CD4-positive, alpha-beta memory T cell (primary cell): ENCODE measurements around the gene FAM200C. TPM values are rescaled to one million over a fixed set of nuclear protein-coding genes. Genes with fewer than 3 reads are reported as not detected.
A peak's percentile ranks its signal among the peaks of the same experiment; 100 is the strongest.

Source experiments
- CTCF ChIA-PET: fragments of 350-600 bp; sonication (Branson Sonifier 250); formaldehyde crosslinking; loops from one replicate; lab custom pipeline; 2021; ENCODE audit warnings: inconsistent platforms; ENCODE audit not compliant: partially characterized antibody; lab: Charles Lee
- POLR2A ChIA-PET: fragments of 350-600 bp; sonication (Branson Sonifier 250); formaldehyde crosslinking; loops from one replicate; lab custom pipeline; 2021; ENCODE audit not compliant: partially characterized antibody; lab: Charles Lee
- DNase-seq, 5 donors: peaks; one replicate each; pipeline versions ENCODE4 v3.0.0 to v3.0.0-alpha.2; 2020 to 2022; ENCODE audit warnings: mixed read lengths in 1 of 5
- H3K27ac ChIP-seq: one replicate; pipeline ENCODE4 v1.7.0; 2013; ENCODE audit warnings: low read depth, low read length
- H3K27me3 ChIP-seq: 2 replicates; pipeline ENCODE4 v1.7.0; 2013; ENCODE audit warnings: mild to moderate bottlenecking, low read length, moderate library complexity; ENCODE audit not compliant: insufficient read depth
- H3K36me3 ChIP-seq: 2 replicates; pipeline ENCODE4 v1.7.0; 2013; ENCODE audit warnings: mild to moderate bottlenecking, low read length, moderate library complexity; ENCODE audit not compliant: insufficient read depth
- H3K4me1 ChIP-seq: 2 replicates; pipeline ENCODE4 v1.7.0; 2013; ENCODE audit warnings: mild to moderate bottlenecking, low read length, moderate library complexity; ENCODE audit not compliant: insufficient read depth
- H3K4me3 ChIP-seq, 2 donors: one replicate each; pipeline ENCODE4 v1.7.0; 2013; ENCODE audit warnings: low read length in 2 of 2, mild to moderate bottlenecking in 1 of 2
- H3K9me3 ChIP-seq, 2 donors: one replicate each; pipeline ENCODE4 v1.7.0; 2013; ENCODE audit warnings: low read length in 2 of 2, control low read depth in 1 of 2; ENCODE audit not compliant: control insufficient read depth in 1 of 2
- H3K27ac Mint-ChIP-seq, 7 donors: one replicate each; pipeline ENCODE4 v1.8.0; 2020 to 2021; ENCODE audit warnings: mixed read lengths in 7 of 7, mild to moderate bottlenecking in 6 of 7, inconsistent platforms in 3 of 7, moderate library complexity in 3 of 7
- H3K27me3 Mint-ChIP-seq, 2 donors: one replicate each; pipeline ENCODE4 v1.8.0; 2020 to 2021; ENCODE audit warnings: mixed read lengths in 2 of 2
- H3K36me3 Mint-ChIP-seq, 2 donors: one replicate each; pipeline ENCODE4 v1.8.0; 2020 to 2021; ENCODE audit warnings: mixed read lengths in 2 of 2, inconsistent platforms in 1 of 2, mild to moderate bottlenecking in 1 of 2
- H3K4me1 Mint-ChIP-seq, 4 donors: one replicate each; pipeline ENCODE4 v1.8.0; 2020 to 2021; ENCODE audit warnings: mixed read lengths in 4 of 4, mild to moderate bottlenecking in 1 of 4
- H3K4me3 Mint-ChIP-seq, 8 donors: one replicate each; pipeline ENCODE4 v1.8.0; 2020 to 2021; ENCODE audit warnings: mixed read lengths in 8 of 8, mild to moderate bottlenecking in 7 of 8, moderate library complexity in 6 of 8, inconsistent platforms in 3 of 8
- H3K9me3 Mint-ChIP-seq, 8 donors: one replicate each; pipeline ENCODE4 v1.8.0; 2020 to 2021; ENCODE audit warnings: mixed read lengths in 8 of 8, mild to moderate bottlenecking in 5 of 8, inconsistent platforms in 3 of 8, moderate library complexity in 1 of 8
- intact Hi-C: fragments of 100-400 bp; cut with micrococcal nuclease; formaldehyde crosslinking; loops from one replicate; pipeline ENCODE4 v1.15.1; 2023
- polyA plus RNA-seq, 2 donors: library from polyadenylated mRNA; unstranded; fragments of 300-500 nt; fragmentation: Illumina TruSeq; gene quantifications; one replicate each; pipeline ENCODE4 v1.2.3, GENCODE V29; 2021
- total RNA-seq, 2 experiments: library from RNA; stranded (reverse); gene quantifications; one replicate each; pipeline ENCODE4 v1.2.3, GENCODE V29; 2021

FAM200C gene
- total RNA-seq, result 1 to 10 TPM in 1 of 2 experiments, under 1 TPM in 1; 0.84 to 1.1 TPM
- under 1 TPM; 0.08 to 0.14 TPM for polyA plus RNA-seq

GRCh38 chr5:160399402-160400353 is at the start of gene FAM200C:
FAM200C (minus strand) TSS chr5:160400054; CDS start chr5:160395490, 4,564 bp downstream.
- CTCF ChIA-PET, result interaction anchor here (1.0 to 1.3 kb wide), 2 partner anchors 9 to 378 kb away, joined by 3 to 7 read pairs; no protein-coding TSS in a partner anchor
- peak within 1 kb of the TSS; percentile 54 for H3K27ac ChIP-seq
- DNase-seq, result peak; percentile 58 to 65 (median 63)
- peak within 1 kb of the TSS; percentile 67 to 71 for H3K4me3 ChIP-seq
- Mint-ChIP-seq H3K4me1 (peaks cover 12 to 19% (median 17%) of the 10 kb centered on the region in 4 donors), H3K27me3 (no peaks in the 10 kb centered on the region), H3K27ac (peak within 1 kb of the TSS; percentile 65 to 95 (median 83)), H3K9me3 (no peaks in the 10 kb centered on the region), H3K36me3 (peaks cover 18 to 30% of the 10 kb centered on the region in 2 donors), H3K4me3 (peak within 1 kb of the TSS; percentile 90 to 97 (median 93))
- no peaks in the 10 kb centered on the region for H3K9me3 ChIP-seq
- H3K27me3 ChIP-seq, result no peaks in the 10 kb centered on the region
- H3K36me3 ChIP-seq, result peaks cover 23% of the 10 kb centered on the region
- H3K4me1 ChIP-seq, result peaks cover 11% of the 10 kb centered on the region
- POLR2A ChIA-PET, result interaction anchor here (1.1 to 1.4 kb wide), 2 partner anchors 20 to 24 kb away, joined by 4 read pairs; partner anchors contain the start of gene SLU7
- intact Hi-C loops, result loop anchor here (2.0 kb wide), 1 partner anchor 19 kb away; the partner anchor contains the start of gene SLU7

- no peak for DNase-seq
- Histone ChIP-seq H3K4me1 (no peaks in the 10 kb centered on the region), H3K9me3 (no peaks in the 10 kb centered on the region), H3K36me3 (no peaks in the 10 kb centered on the region), H3K27ac (no peak overlapping the region), H3K27me3 (no peaks in the 10 kb centered on the region), H3K4me3 (no peak overlapping the region)
- no peaks in the 10 kb centered on the region for H3K9me3 Mint-ChIP-seq
- H3K27me3 Mint-ChIP-seq, result no peaks in the 10 kb centered on the region
- no peak overlapping the region for H3K27ac Mint-ChIP-seq
- intact Hi-C loops, result no loop called here
- H3K4me1 Mint-ChIP-seq, result peaks cover 0 to 6% (median 3%) of the 10 kb centered on the region in 4 donors
- ChIA-PET POLR2A (no interaction called here), CTCF (interaction anchor here (3.7 kb wide), 1 partner anchor 10 kb away, joined by 23 read pairs; no protein-coding TSS in a partner anchor)
- no peaks in the 10 kb centered on the region for H3K36me3 Mint-ChIP-seq
- H3K4me3 Mint-ChIP-seq, result no peak overlapping the region
These were observed 49.6 kb upstream of the FAM200C start for GRCh38 chr5:160449458-160449857.

- Histone ChIP-seq H3K4me1 (no peaks in the 10 kb centered on the region), H3K4me3 (no peak overlapping the region), H3K36me3 (no peaks in the 10 kb centered on the region), H3K27me3 (no peaks in the 10 kb centered on the region), H3K27ac (no peak overlapping the region), H3K9me3 (no peaks in the 10 kb centered on the region)
- intact Hi-C loops, result no loop called here
- DNase-seq, result no peak
- no peaks in the 10 kb centered on the region for H3K27me3 Mint-ChIP-seq
- no peak overlapping the region for H3K27ac Mint-ChIP-seq
- ChIA-PET CTCF (interaction anchor here (3.7 kb wide), 1 partner anchor 10 kb away, joined by 23 read pairs; no protein-coding TSS in a partner anchor), POLR2A (no interaction called here)
- H3K4me1 Mint-ChIP-seq, result peaks cover 0 to 6% (median 3%) of the 10 kb centered on the region in 4 donors
- no peaks in the 10 kb centered on the region for H3K36me3 Mint-ChIP-seq
- no peak overlapping the region for H3K4me3 Mint-ChIP-seq
- H3K9me3 Mint-ChIP-seq, result peaks cover 0 to 1% (median 0%) of the 10 kb centered on the region in 8 donors
These were observed 49.0 kb upstream of the FAM200C start for GRCh38 chr5:160448886-160449285.

- no peak overlapping the region for H3K27ac ChIP-seq
- Mint-ChIP-seq H3K36me3 (no peaks in the 10 kb centered on the region), H3K9me3 (peaks cover 0 to 2% (median 0%) of the 10 kb centered on the region in 8 donors), H3K4me3 (no peak overlapping the region), H3K27ac (no peak overlapping the region), H3K27me3 (no peaks in the 10 kb centered on the region), H3K4me1 (peaks cover 5 to 14% (median 8%) of the 10 kb centered on the region in 4 donors)
- no peaks in the 10 kb centered on the region for H3K27me3 ChIP-seq
- ChIA-PET POLR2A (no interaction called here), CTCF (no interaction called here)
- H3K9me3 ChIP-seq, result no peaks in the 10 kb centered on the region
- peaks cover 10% of the 10 kb centered on the region for H3K4me1 ChIP-seq
- no peaks in the 10 kb centered on the region for H3K36me3 ChIP-seq
- intact Hi-C loops, result no loop called here
- H3K4me3 ChIP-seq, result no peak overlapping the region
- DNase-seq, result no peak
These were observed 45.9 kb upstream of the FAM200C start for GRCh38 chr5:160445751-160446150.

GRCh38 chr5:160445132-160445531 is 45.3 kb upstream of the FAM200C start:
- no peak overlapping the region for H3K27ac ChIP-seq
- H3K4me1 Mint-ChIP-seq, result peaks cover 2 to 14% (median 7%) of the 10 kb centered on the region in 4 donors
- no peak for DNase-seq
- ChIA-PET POLR2A (no interaction called here), CTCF (no interaction called here)
- no peaks in the 10 kb centered on the region for H3K27me3 Mint-ChIP-seq
- no peaks in the 10 kb centered on the region for H3K9me3 ChIP-seq
- no peaks in the 10 kb centered on the region for H3K36me3 Mint-ChIP-seq
- peaks cover 10% of the 10 kb centered on the region for H3K4me1 ChIP-seq
- no peaks in the 10 kb centered on the region for H3K36me3 ChIP-seq
- H3K27me3 ChIP-seq, result no peaks in the 10 kb centered on the region
- peak overlapping the region in 2 of 7 donors; percentile 47 to 49 for H3K27ac Mint-ChIP-seq
- H3K4me3 Mint-ChIP-seq, result no peak overlapping the region
- intact Hi-C loops, result no loop called here
- peaks cover 0 to 2% (median 0%) of the 10 kb centered on the region in 8 donors for H3K9me3 Mint-ChIP-seq
- no peak overlapping the region for H3K4me3 ChIP-seq

- Mint-ChIP-seq H3K4me1 (peaks cover 2 to 14% (median 5%) of the 10 kb centered on the region in 4 donors), H3K36me3 (no peaks in the 10 kb centered on the region), H3K9me3 (peaks cover 0 to 2% (median 0%) of the 10 kb centered on the region in 8 donors), H3K27ac (no peak overlapping the region), H3K27me3 (no peaks in the 10 kb centered on the region), H3K4me3 (no peak overlapping the region)
- POLR2A ChIA-PET, result no interaction called here
- CTCF ChIA-PET, result interaction anchor here (1.7 kb wide), 1 partner anchor 23 kb away, joined by 5 read pairs; no protein-coding TSS in a partner anchor
- peaks cover 10% of the 10 kb centered on the region for H3K4me1 ChIP-seq
- no peaks in the 10 kb centered on the region for H3K27me3 ChIP-seq
- H3K27ac ChIP-seq, result no peak overlapping the region
- intact Hi-C loops, result no loop called here
- no peak overlapping the region for H3K4me3 ChIP-seq
- no peak for DNase-seq
- H3K9me3 ChIP-seq, result no peaks in the 10 kb centered on the region
- no peaks in the 10 kb centered on the region for H3K36me3 ChIP-seq
These were observed 44.6 kb upstream of the FAM200C start for GRCh38 chr5:160444407-160444806.
